Stimulated activated naive CD8-positive, alpha-beta T cell treated with anti-CD3 and anti-CD28 coated beads, Interleukin-15, amount 100 ng/mL, for 72 hours (primary cell): ENCODE data around the gene PIK3R5.

Source experiments
- ATAC-seq: fragments of 150-1000 bp; cut with Tn5 transposase; 2 replicates; pipeline ENCODE4 v1.10.0; 2021; ENCODE audit warnings: mild to moderate bottlenecking, moderate library complexity
- DNase-seq, 2 donors: peaks; one replicate each; pipeline ENCODE4 v3.0.0; 2021 to 2022
- H3K27ac Mint-ChIP-seq, 2 donors: one replicate each; pipeline ENCODE4 v1.8.0; 2022; ENCODE audit warnings: mild to moderate bottlenecking in 2 of 2, mixed read lengths in 2 of 2, moderate library complexity in 2 of 2
- H3K27me3 Mint-ChIP-seq: one replicate; pipeline ENCODE4 v1.8.0; 2022; ENCODE audit warnings: mixed read lengths
- H3K4me1 Mint-ChIP-seq: one replicate; pipeline ENCODE4 v1.8.0; 2022; ENCODE audit warnings: mild to moderate bottlenecking, mixed read lengths
- H3K4me3 Mint-ChIP-seq, 2 donors: one replicate each; pipeline ENCODE4 v1.8.0; 2022; ENCODE audit warnings: mild to moderate bottlenecking in 2 of 2, mixed read lengths in 2 of 2, moderate library complexity in 1 of 2
- H3K9me3 Mint-ChIP-seq, 2 donors: one replicate each; pipeline ENCODE4 v1.8.0; 2022; ENCODE audit warnings: mixed read lengths in 2 of 2

PIK3R5 gene

DNA sequence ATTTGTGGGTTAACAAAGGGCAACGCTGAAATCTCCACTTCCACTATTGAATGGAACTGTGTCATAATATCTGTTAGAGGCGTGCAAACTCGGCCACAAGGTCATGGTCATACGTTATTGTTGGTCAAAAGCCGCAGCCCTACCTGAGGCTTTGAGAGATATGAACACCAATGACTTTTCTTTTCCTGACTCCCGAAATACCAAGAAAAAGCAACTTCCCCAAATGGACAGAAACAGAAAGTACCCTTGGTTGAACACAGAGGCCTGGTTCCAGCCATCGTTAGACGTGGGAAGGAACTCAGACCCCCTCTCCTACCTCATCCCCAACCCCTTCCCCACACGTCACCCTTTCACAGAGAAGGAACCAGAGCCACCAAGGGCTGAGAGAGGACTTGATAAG, 1.4 kb upstream of the PIK3R5 start:
- ATAC-seq, result no peak
- Mint-ChIP-seq H3K27me3 (no peaks in the 10 kb centered on the region), H3K4me1 (peaks cover 46% of the 10 kb centered on the region), H3K9me3 (peaks cover 19 to 25% of the 10 kb centered on the region in 2 donors), H3K4me3 (peak overlapping the region; percentile 94 to 98), H3K27ac (no peak overlapping the region)
- no peak for DNase-seq

- DNase-seq, result peak; percentile 59 to 66
- H3K27me3 Mint-ChIP-seq, result no peaks in the 10 kb centered on the region
- peak overlapping the region; percentile 94 to 98 for H3K4me3 Mint-ChIP-seq
These were observed 610 bp downstream of the PIK3R5 start for GRCh38 chr17:8964801-8965393.

DNA sequence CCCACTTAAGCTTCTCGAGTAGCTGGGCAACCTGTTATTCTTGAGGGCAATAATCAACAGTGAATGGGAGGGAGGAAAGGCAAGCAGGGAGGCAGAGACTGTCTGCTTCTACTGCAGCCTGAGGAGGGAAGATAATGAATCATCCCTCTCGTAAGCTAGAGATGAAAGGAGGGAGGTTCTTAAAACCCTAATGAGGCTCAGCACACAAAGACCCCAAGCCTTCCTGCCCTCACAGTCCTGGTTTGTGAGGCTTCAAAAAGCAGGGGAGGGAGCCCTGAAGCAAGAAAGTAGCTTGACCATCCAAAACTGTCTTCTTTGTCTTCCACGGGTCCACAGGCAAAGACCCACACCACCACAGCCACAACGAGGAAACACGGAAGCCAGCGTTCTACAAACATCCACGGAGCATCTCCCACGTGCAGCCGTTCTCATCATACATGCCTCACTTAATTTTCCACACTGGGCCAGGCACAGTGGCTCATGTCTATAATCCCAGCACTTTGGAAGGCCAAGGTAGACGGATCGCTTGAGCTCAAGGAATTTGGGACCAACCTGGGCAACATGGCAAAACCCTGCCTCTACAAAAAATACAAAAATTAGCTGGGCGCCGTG, 1.8 kb downstream of the PIK3R5 start:
- ATAC-seq (peak; percentile 56), DNase-seq (no peak)
- H3K4me1 Mint-ChIP-seq, result peaks cover 76% of the 10 kb centered on the region
- H3K27me3 Mint-ChIP-seq, result no peaks in the 10 kb centered on the region
- H3K4me3 Mint-ChIP-seq, result peak overlapping the region; percentile 94 to 98
- peak overlapping the region; percentile 84 to 88 for H3K27ac Mint-ChIP-seq
- H3K9me3 Mint-ChIP-seq, result peaks cover 9 to 12% of the 10 kb centered on the region in 2 donors

More at GRCh38 chr17:8964801-8965393, 610 bp downstream of the PIK3R5 start:
- peak; percentile 71 for ATAC-seq
- Mint-ChIP-seq H3K9me3 (peaks cover 12 to 13% of the 10 kb centered on the region in 2 donors), H3K4me1 (peaks cover 64% of the 10 kb centered on the region), H3K27ac (peak overlapping the region; percentile 94 to 96)

- ATAC-seq (no peak), DNase-seq (no peak)
- Mint-ChIP-seq H3K27me3 (no peaks in the 10 kb centered on the region), H3K4me1 (peaks cover 76% of the 10 kb centered on the region), H3K9me3 (peaks cover 3 to 4% of the 10 kb centered on the region in 2 donors), H3K4me3 (peak overlapping the region; percentile 94 to 98), H3K27ac (peak overlapping the region; percentile 84 to 88)
These were observed 2.5 kb downstream of the PIK3R5 start for GRCh38 chr17:8963014-8963413.

GRCh38 chr17:8961829-8962228, 3.7 kb downstream of the PIK3R5 start:
- Mint-ChIP-seq H3K27me3 (no peaks in the 10 kb centered on the region), H3K27ac (no peak overlapping the region), H3K9me3 (peaks cover 0 to 6% of the 10 kb centered on the region in 2 donors), H3K4me1 (peaks cover 76% of the 10 kb centered on the region), H3K4me3 (peak overlapping the region; percentile 17 to 36)
- no peak for DNase-seq
- no peak for ATAC-seq

DNA sequence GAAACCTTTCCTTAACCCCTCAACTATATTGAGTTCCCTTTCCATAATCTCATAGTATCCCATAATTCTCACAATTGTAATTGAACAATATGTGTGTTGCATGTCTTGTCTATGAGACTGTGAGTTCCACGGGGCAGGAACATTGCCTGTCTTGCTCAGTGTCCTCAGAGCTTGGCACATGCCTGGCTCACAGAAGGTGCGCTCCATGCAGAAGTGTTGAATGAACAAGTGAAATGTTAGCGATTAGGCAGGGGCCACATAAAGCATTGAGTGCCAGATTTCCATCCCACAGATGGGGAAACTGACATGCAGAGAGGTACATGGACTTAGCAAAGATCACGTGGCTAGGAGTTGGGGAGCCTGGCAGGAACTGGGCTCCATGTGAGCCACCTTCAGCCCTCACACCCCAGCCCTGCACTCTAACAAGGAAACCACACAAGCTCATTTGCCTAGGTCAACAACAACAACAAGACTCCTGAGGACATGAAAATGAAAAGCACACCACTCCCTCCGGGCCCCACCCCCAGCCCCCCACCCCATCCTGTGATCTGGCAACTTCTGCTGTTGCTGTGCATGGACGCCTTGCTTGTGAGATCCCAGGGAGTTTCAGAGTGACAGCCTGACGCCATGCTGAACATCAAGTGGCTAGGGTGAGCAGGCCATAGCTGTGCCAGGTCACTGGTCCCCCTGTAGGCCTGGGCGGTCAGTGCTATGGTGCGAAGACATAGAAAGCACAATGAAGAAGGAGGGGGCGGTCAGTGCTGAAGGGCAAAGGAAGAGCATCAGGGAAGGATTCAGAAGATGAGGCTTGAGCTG, 5.0 kb downstream of the PIK3R5 start:
- peak overlapping the region; percentile 64 to 72 for H3K4me3 Mint-ChIP-seq
- H3K4me1 Mint-ChIP-seq, result peaks cover 83% of the 10 kb centered on the region
- peak overlapping the region in 1 of 2 donors; percentile 89 for H3K27ac Mint-ChIP-seq
- no peaks in the 10 kb centered on the region for H3K27me3 Mint-ChIP-seq
- peaks cover 0 to 6% of the 10 kb centered on the region in 2 donors for H3K9me3 Mint-ChIP-seq
- ATAC-seq (no peak), DNase-seq (no peak)

GRCh38 chr17:8959312-8959918, 6.1 kb downstream of the PIK3R5 start:
- H3K4me1 Mint-ChIP-seq, result peaks cover 94% of the 10 kb centered on the region
- H3K27ac Mint-ChIP-seq, result peak overlapping the region; percentile 77 to 92
- no peak for ATAC-seq
- H3K4me3 Mint-ChIP-seq, result peak overlapping the region; percentile 68
- no peak for DNase-seq
- no peaks in the 10 kb centered on the region for H3K27me3 Mint-ChIP-seq
- H3K9me3 Mint-ChIP-seq, result peaks cover 0 to 6% of the 10 kb centered on the region in 2 donors

GRCh38 chr17:8957721-8958120, 7.8 kb downstream of the PIK3R5 start:
- Mint-ChIP-seq H3K4me3 (peak overlapping the region; percentile 38 to 74), H3K27ac (no peak overlapping the region), H3K4me1 (peaks cover 98% of the 10 kb centered on the region), H3K9me3 (peaks cover 0 to 6% of the 10 kb centered on the region in 2 donors), H3K27me3 (no peaks in the 10 kb centered on the region)
- DNase-seq (no peak), ATAC-seq (no peak)

DNA sequence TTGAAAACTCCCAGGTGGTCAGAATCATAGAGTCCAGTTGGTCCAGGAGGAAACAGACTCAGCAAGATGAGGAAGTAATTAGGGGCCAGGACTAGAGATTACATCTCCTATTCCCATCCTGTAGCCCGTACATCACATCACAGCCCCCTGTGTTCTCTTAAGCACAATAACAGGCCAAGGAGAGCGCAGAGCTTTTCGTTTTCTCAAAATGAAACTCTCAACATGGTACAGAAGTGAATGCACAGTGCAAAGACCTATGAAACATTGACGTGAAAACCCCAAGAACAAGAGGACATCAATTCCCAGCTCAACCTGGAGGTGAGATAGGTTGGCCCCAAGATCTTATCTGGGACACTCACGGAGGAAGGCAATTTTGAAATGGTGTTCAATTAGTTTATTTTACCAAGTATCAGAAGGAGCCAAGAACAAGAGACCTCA, 9.0 kb downstream of the PIK3R5 start:
- peaks cover 98% of the 10 kb centered on the region for H3K4me1 Mint-ChIP-seq
- ATAC-seq, result peak; percentile 81
- peaks cover 0 to 15% of the 10 kb centered on the region in 2 donors for H3K9me3 Mint-ChIP-seq
- H3K4me3 Mint-ChIP-seq, result peak overlapping the region; percentile 74 to 82
- peak overlapping the region in 1 of 2 donors; percentile 70 for H3K27ac Mint-ChIP-seq
- H3K27me3 Mint-ChIP-seq, result no peaks in the 10 kb centered on the region
- peak in 1 of 2 donors; percentile 38 for DNase-seq

DNA sequence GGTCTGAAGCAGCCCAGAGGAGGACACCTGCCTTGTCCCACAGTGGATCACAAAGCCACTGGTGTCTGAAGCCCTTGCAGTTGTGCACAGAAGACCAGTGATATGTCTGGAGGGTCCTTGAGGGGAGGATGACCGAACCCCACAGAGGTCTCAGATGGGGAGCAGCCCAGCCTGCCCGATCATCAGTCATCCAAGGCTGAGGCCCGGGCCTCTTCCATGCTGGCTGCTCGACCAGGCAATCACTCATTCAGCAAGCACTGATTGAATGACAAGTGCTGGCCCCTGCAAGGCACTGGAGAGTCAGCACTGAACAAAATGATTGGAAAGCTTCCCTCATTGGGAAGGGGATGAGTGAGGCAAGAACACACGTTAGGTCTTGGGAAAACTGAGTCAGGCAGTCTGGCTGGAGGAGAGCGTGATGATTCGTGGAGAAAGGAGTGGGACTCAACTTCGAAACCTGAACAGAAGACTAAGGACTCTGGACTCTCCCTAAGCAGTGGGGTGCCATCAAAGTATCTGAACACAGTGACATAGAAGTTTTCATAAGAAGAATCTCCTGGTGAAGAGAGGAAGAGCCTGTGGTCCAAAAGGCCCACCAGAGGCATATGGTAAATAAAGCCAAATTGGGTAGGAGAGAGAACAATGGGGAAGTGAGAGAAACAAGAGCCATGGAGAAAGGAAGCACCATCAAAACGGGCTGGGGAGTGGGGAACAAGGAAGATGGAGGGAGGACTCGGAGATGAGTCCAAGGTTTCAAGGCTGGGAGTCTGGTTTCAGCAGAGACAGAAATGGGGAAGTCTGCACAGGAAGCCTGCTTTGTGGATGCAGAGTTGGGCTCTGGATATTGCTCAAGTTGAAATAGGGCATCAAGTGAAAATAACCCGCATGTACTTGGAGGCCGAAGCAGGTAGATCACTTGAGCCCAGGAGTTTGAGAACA, 10.2 kb downstream of the PIK3R5 start:
- peak overlapping the region in 1 of 2 donors; percentile 73 for H3K27ac Mint-ChIP-seq
- H3K9me3 Mint-ChIP-seq, result peaks cover 0 to 21% of the 10 kb centered on the region in 2 donors
- no peaks in the 10 kb centered on the region for H3K27me3 Mint-ChIP-seq
- DNase-seq, result no peak
- peaks cover 96% of the 10 kb centered on the region for H3K4me1 Mint-ChIP-seq
- peak overlapping the region; percentile 74 to 82 for H3K4me3 Mint-ChIP-seq
- no peak for ATAC-seq

DNA sequence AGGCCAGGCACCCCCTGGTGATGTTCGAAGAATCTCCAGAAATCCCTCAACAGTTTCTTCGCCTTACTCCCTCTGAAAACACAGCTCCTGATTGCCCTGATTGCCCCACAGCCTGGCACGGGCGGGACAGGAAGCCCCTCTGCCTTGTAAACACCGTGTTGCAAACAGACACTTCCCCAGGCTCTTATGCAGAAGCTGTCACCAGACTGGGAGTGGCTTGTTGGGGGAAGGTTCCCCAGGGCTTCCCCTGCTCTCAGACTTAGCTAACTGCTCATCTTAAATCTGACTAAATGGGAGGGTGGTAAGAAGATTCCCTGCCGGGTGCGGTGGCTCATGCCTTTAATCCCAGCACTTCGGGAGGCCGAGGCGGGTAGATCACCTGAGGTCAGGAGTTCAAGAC, 11.2 kb downstream of the PIK3R5 start:
- peaks cover 0 to 22% of the 10 kb centered on the region in 2 donors for H3K9me3 Mint-ChIP-seq
- DNase-seq, result peak; percentile 57 to 78
- peaks cover 90% of the 10 kb centered on the region for H3K4me1 Mint-ChIP-seq
- peak overlapping the region; percentile 49 to 78 for H3K27ac Mint-ChIP-seq
- H3K27me3 Mint-ChIP-seq, result no peaks in the 10 kb centered on the region
- peak; percentile 86 for ATAC-seq
- peak overlapping the region; percentile 73 to 82 for H3K4me3 Mint-ChIP-seq

GRCh38 chr17:8953156-8953885, 12.2 kb downstream of the PIK3R5 start:
- Mint-ChIP-seq H3K4me1 (peaks cover 90% of the 10 kb centered on the region), H3K9me3 (peaks cover 0 to 22% of the 10 kb centered on the region in 2 donors), H3K4me3 (peak overlapping the region in 1 of 2 donors; percentile 39), H3K27me3 (no peaks in the 10 kb centered on the region), H3K27ac (no peak overlapping the region)
- no peak for ATAC-seq
- no peak for DNase-seq

DNA sequence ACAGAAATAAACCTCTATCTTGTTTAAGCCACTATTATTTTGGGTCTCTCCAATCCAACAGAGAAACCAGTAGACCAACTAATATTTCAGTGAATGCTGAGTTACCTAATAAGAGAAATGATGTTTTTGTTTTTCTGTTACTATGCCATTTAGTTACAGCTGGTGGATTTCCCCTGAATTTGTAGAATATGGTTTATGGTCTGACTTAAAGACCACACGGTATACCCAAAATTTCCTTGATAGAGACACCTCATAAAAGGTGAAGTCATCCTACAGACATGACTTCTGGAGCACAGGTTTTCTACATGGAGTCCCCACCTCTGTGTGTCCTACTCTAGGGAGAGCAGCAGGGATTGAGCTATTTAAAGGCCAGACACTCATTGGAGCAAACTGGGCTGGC, 13.3 kb downstream of the PIK3R5 start:
- peak overlapping the region in 1 of 2 donors; percentile 48 for H3K4me3 Mint-ChIP-seq
- H3K27ac Mint-ChIP-seq, result peak overlapping the region; percentile 71 to 88
- no peaks in the 10 kb centered on the region for H3K27me3 Mint-ChIP-seq
- peak; percentile 8 for ATAC-seq
- peaks cover 89% of the 10 kb centered on the region for H3K4me1 Mint-ChIP-seq
- DNase-seq, result no peak
- H3K9me3 Mint-ChIP-seq, result peaks cover 0 to 22% of the 10 kb centered on the region in 2 donors

- no peak overlapping the region for H3K4me3 Mint-ChIP-seq
- H3K27me3 Mint-ChIP-seq, result no peaks in the 10 kb centered on the region
- H3K4me1 Mint-ChIP-seq, result peaks cover 89% of the 10 kb centered on the region
- DNase-seq (no peak), ATAC-seq (no peak)
- peaks cover 0 to 20% of the 10 kb centered on the region in 2 donors for H3K9me3 Mint-ChIP-seq
- no peak overlapping the region for H3K27ac Mint-ChIP-seq
These were observed 14.3 kb downstream of the PIK3R5 start for GRCh38 chr17:8951206-8951605.
